ENCODE data around the gene BCLAF3. TPM values are rescaled to one million over a fixed set of nuclear protein-coding genes. Genes with fewer than 3 reads are reported as not detected.

The BCLAF3 gene
- total and polyA plus RNA-seq, 2 of the 4 experiments (the other 2 are of a cell fraction) = 1.6 TPM

DNA sequence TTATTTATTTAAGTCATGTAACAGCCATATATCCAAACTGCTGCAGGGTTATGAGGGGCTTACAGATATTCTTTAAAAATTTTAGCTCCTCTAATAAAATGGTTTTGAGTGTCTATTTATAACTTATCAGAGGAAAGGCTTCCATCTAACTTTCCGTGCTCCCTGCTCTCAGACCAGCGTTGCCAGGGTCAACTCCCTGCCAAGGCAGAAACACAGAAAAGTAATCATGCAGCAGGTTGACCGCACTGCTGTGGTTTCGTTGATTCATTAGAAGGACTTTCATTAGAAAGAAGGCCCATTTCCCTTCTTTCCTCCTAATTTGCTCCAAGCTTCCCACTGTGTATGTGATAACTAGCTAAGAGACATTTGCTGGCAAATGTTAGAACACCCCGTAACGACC is 33.9 kb downstream of the BCLAF3 start:
- in situ Hi-C loops (cut with MboI; ENCODE audit: low sequenced_read_pairs) = no loop called here
- DNase-seq (no peak), ATAC-seq (ENCODE audit: low read depth) (no peak)
- H3K4me1 ChIP-seq (ENCODE audit: control insufficient read depth, insufficient read depth, low read length) = no peaks in the 10 kb centered on the region
- ChIA-PET POLR2A (ENCODE audit: unreplicated experiment) (no interaction called here), CTCF (no interaction called here)
- no peak overlapping the region for H4K5ac ChIP-seq (ENCODE audit: low read depth, low read length)
- no peak overlapping the region for H2BK5ac ChIP-seq (ENCODE audit: low read depth, low read length, poor library complexity, severe bottlenecking)
- no peak overlapping the region for H4K8ac ChIP-seq (ENCODE audit: low read depth in 2 of 2, low read length in 2 of 2)
- H2AK5ac ChIP-seq (ENCODE audit: low read depth, low read length) = no peak overlapping the region
- H3K18ac ChIP-seq (ENCODE audit: low read depth, low read length) = no peak overlapping the region
- no TSS peak for BruUV-seq (replicated peaks)
- no peak overlapping the region for H2BK15ac ChIP-seq (ENCODE audit: low read depth, low read length)
- H3K23ac ChIP-seq (ENCODE audit: low read depth, low read length) = no peak overlapping the region
- no peaks in the 10 kb centered on the region for H3K9me3 ChIP-seq (ENCODE audit: control insufficient read depth, insufficient read depth, low read length)
- no peak overlapping the region for H3K56ac ChIP-seq (ENCODE audit: extremely low read depth, insufficient read depth, low read length)
- peaks cover 0 to 5% of the 10 kb centered on the region in 2 experiments; a peak in 1 of 4 replicates for H3K79me1 ChIP-seq (ENCODE audit: low read depth in 1 of 2, low read length in 2 of 2)
- no peak for TF ChIP-seq POLR2A (IDR thresholded peaks at IDR 0.05; ENCODE audit: low read depth, low read length)
- no peak for TF ChIP-seq RAD21 (IDR thresholded peaks at IDR 0.05; ENCODE audit: low read length)
- TF ChIP-seq NFE2L2 (IDR thresholded peaks at IDR 0.05; ENCODE audit: low read depth, low read length) = no peak
- TF ChIP-seq RFX5 (IDR thresholded peaks at IDR 0.05; ENCODE audit: low read depth, low read length) = no peak
- no peak for TF ChIP-seq FOS (IDR thresholded peaks at IDR 0.05; ENCODE audit: low read depth, low read length)
- no CpG with 5 or more reads among the region's 6 CpGs for WGBS, 2 experiments (ENCODE audit: extremely low coverage in 2 of 2, insufficient read length in 1 of 2)
- peaks cover 1% of the 10 kb centered on the region; the same call in 1 of the 2 replicates for H3K27me3 ChIP-seq (ENCODE audit: control insufficient read depth, insufficient read depth, low read length)
- no peak overlapping the region for H3K4me2 ChIP-seq (ENCODE audit: low read depth, low read length)
- no peak overlapping the region for H2BK20ac ChIP-seq (ENCODE audit: low read depth, low read length)
- H3K9ac ChIP-seq (ENCODE audit: low read depth, low read length) = no peak overlapping the region
- no peak overlapping the region for H2BK120ac ChIP-seq (ENCODE audit: low read depth, low read length)
- H3K27ac ChIP-seq (ENCODE audit: insufficient read depth, low read length) = no peak overlapping the region
- no peaks in the 10 kb centered on the region for H3K36me3 ChIP-seq (ENCODE audit: control insufficient read depth, insufficient read depth, low read length)
- H3K14ac ChIP-seq (replicated peaks; ENCODE audit: low read depth, low read length) = no peak overlapping the region
- H3K4me3 ChIP-seq (ENCODE audit: insufficient read depth, low read depth, low read length) = no peak overlapping the region
- H2AFZ ChIP-seq (replicated peaks; ENCODE audit: low read length, poor library complexity) = no peak overlapping the region
- H4K91ac ChIP-seq (ENCODE audit: insufficient read depth, low read depth, low read length) = no peak overlapping the region
- H4K20me1 ChIP-seq (ENCODE audit: insufficient read depth, low read length) = no peaks in the 10 kb centered on the region
- dilution Hi-C loops (cut with HindIII; ENCODE audit: low sequenced_read_pairs, unreplicated experiment) = no loop called here
- no peaks in the 10 kb centered on the region for H3K9me1 ChIP-seq (ENCODE audit: insufficient read depth, low read length)
- no peak overlapping the region for H3K4ac ChIP-seq (ENCODE audit: low read depth, low read length)
- intact Hi-C loops (cut with micrococcal nuclease) = no loop called here
- no peak overlapping the region for H2AK9ac ChIP-seq (replicated peaks; ENCODE audit: low read depth, low read length, poor library complexity)
